Ishikawa (cell line): Measurements from ENCODE around the gene PARD6G.

Source experiments
- CREB1 ChIP-seq: IDR thresholded peaks from 2 replicates; pipeline ENCODE4 v1.6.1; 2012; ENCODE audit warnings: low read depth
- TF ChIP-seq, protein P1 (sequence below): IDR thresholded peaks from 2 replicates; pipeline ENCODE4 v1.6.1; 2012; ENCODE audit warnings: low read depth, mild to moderate bottlenecking

DNA sequence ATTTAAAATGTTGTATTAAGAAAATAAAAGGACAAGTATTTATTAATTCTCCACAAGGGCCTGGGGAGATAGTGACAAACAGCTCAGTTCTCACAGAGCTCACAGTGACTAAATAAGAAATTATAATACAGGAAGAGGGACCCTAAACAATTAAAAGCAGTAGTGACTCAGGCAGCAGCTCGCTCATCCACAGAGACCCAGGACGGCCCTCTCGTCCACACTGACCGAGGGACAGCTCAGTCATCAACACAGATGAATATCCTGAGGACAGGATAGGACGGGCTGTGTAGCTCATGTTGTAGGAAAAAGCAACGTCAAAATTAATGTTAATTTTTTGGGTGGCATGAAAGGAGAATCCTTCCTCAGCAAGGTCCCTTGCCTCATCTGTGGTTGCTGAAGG lies 44.1 kb downstream of the PARD6G start:
- TF ChIP-seq CREB1, result no peak
- TF ChIP-seq, protein P1, sequence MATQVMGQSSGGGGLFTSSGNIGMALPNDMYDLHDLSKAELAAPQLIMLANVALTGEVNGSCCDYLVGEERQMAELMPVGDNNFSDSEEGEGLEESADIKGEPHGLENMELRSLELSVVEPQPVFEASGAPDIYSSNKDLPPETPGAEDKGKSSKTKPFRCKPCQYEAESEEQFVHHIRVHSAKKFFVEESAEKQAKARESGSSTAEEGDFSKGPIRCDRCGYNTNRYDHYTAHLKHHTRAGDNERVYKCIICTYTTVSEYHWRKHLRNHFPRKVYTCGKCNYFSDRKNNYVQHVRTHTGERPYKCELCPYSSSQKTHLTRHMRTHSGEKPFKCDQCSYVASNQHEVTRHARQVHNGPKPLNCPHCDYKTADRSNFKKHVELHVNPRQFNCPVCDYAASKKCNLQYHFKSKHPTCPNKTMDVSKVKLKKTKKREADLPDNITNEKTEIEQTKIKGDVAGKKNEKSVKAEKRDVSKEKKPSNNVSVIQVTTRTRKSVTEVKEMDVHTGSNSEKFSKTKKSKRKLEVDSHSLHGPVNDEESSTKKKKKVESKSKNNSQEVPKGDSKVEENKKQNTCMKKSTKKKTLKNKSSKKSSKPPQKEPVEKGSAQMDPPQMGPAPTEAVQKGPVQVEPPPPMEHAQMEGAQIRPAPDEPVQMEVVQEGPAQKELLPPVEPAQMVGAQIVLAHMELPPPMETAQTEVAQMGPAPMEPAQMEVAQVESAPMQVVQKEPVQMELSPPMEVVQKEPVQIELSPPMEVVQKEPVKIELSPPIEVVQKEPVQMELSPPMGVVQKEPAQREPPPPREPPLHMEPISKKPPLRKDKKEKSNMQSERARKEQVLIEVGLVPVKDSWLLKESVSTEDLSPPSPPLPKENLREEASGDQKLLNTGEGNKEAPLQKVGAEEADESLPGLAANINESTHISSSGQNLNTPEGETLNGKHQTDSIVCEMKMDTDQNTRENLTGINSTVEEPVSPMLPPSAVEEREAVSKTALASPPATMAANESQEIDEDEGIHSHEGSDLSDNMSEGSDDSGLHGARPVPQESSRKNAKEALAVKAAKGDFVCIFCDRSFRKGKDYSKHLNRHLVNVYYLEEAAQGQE, result no peak
